Measurements from ENCODE around the gene GMPS. TPM values are rescaled to one million over a fixed set of nuclear protein-coding genes. Genes with fewer than 3 reads are reported as not detected.

GMPS gene
- total and polyA plus RNA-seq, 2 of the 8 experiments (the other 6 are each of a cell fraction or from before 2014, with no cell fraction given) = 57.7 to 175 TPM

GRCh38 chr3:155963570-155963969, 93.1 kb downstream of the GMPS start:
- H3K14ac ChIP-seq (ENCODE audit: insufficient read length) = no peak overlapping the region
- no peaks in the 10 kb centered on the region; the same call in 1 of the 2 replicates for H3K23me2 ChIP-seq (ENCODE audit: low read depth, low read length)
- no peak overlapping the region for H3K56ac ChIP-seq (replicated peaks; ENCODE audit: insufficient read length, low read depth, low read length)
- H3K79me1 ChIP-seq (ENCODE audit: low read depth, low read length) = no peaks in the 10 kb centered on the region
- H3K23ac ChIP-seq (ENCODE audit: insufficient read length) = no peak overlapping the region
- H4K91ac ChIP-seq (replicated peaks; ENCODE audit: insufficient read length, low read length) = no peak overlapping the region
- H3K9ac ChIP-seq (replicated peaks in 1 of 4; ENCODE audit: extremely low read depth in 1 of 4, low read depth in 3 of 4, low read length in 3 of 4) = no peak overlapping the region
- no peak overlapping the region for H2BK12ac ChIP-seq (ENCODE audit: low read depth, low read length)
- no peaks in the 10 kb centered on the region; a peak in 1 of 4 replicates for H3K9me3 ChIP-seq (ENCODE audit: insufficient read depth in 2 of 2, low read depth in 1 of 2, low read length in 1 of 2)
- 79% methylated on average over 2 of the region's 2 CpGs; no CpG with 5 or more reads in 1 of the 2 experiments for WGBS, 2 experiments (ENCODE audit: extremely low coverage in 1 of 2, insufficient coverage in 1 of 2, insufficient read length in 1 of 2, insufficient replicate concordance in 2 of 2, low coverage in 1 of 2, low lambda C conversion rate in 2 of 2, missing lambda C conversion rate in 1 of 2)
- DNase-seq (ENCODE audit: low read depth in 1 of 2, low spot score in 2 of 2) = no peak
- no peak overlapping the region for H2BK15ac ChIP-seq (ENCODE audit: low read length)
- no peak overlapping the region for H2AK5ac ChIP-seq (ENCODE audit: low read depth, low read length)
- CTCF ChIA-PET (ENCODE audit: partially characterized antibody) = interaction anchor here (0.9 to 1.8 kb wide), 3 partner anchors 16 to 158 kb away, joined by 3 to 5 read pairs (median 4); partner anchors contain the start of gene C3orf33
- no peaks in the 10 kb centered on the region for H3K4me1 ChIP-seq (replicated peaks in 1 of 4; ENCODE audit: control insufficient read depth in 3 of 4, insufficient read depth in 4 of 4, low read length in 3 of 4)
- H3K36me3 ChIP-seq (ENCODE audit: control insufficient read depth in 2 of 4, insufficient read depth in 4 of 4, low read length in 3 of 4) = no peaks in the 10 kb centered on the region
- no peak overlapping the region for H2BK120ac ChIP-seq (replicated peaks; ENCODE audit: low read depth, low read length)
- no peak overlapping the region for H3K27ac ChIP-seq (ENCODE audit: low read depth, low read length)
- no peak overlapping the region for H2BK5ac ChIP-seq (ENCODE audit: low read depth, low read length)
- H3K27me3 ChIP-seq (replicated peaks in 1 of 4; ENCODE audit: control insufficient read depth in 3 of 4, extremely low read depth in 1 of 4, insufficient read depth in 3 of 4, low read length in 3 of 4) = no peaks in the 10 kb centered on the region
- no peaks in the 10 kb centered on the region for H4K20me1 ChIP-seq (replicated peaks in 1 of 2; ENCODE audit: control insufficient read depth in 1 of 2, insufficient read depth in 2 of 2, low read length in 2 of 2)
- no peak overlapping the region for H3K4me2 ChIP-seq (ENCODE audit: insufficient read depth in 1 of 2, low read depth in 2 of 2, low read length in 2 of 2)
- FAIRE-seq = no peak
- H3K4ac ChIP-seq (replicated peaks; ENCODE audit: insufficient read length, low read depth, low read length) = no peak overlapping the region
- POLR2A ChIA-PET (ENCODE audit: partially characterized antibody) = interaction anchor here (1.2 kb wide), 1 partner anchor 10 kb away, joined by 4 read pairs; no protein-coding TSS in a partner anchor
- no peak overlapping the region for H2AFZ ChIP-seq (ENCODE audit: low read length)
- no peak overlapping the region for H2BK20ac ChIP-seq (ENCODE audit: low read length)
- H4K8ac ChIP-seq (ENCODE audit: extremely low read depth, insufficient read depth, low read length) = no peak overlapping the region
- no peaks in the 10 kb centered on the region for H3K79me2 ChIP-seq (ENCODE audit: control insufficient read depth in 1 of 2, insufficient read depth in 2 of 2, low read length in 2 of 2)
- H3K4me3 ChIP-seq (ENCODE audit: extremely low read depth in 1 of 4, insufficient read depth in 2 of 4, low read depth in 3 of 4, low read length in 4 of 4) = no peak overlapping the region
- no peak overlapping the region for H3K18ac ChIP-seq (ENCODE audit: extremely low read depth, low read length)
- H4K5ac ChIP-seq (ENCODE audit: insufficient read length, low read depth, low read length) = no peak overlapping the region
- TF ChIP-seq BRCA1 (IDR thresholded peaks at IDR 0.05; ENCODE audit: low read depth, low read length) (no peak), TEAD4 (IDR thresholded peaks at IDR 0.05; ENCODE audit: low read depth, low read length) (no peak), USF2 (IDR thresholded peaks at IDR 0.05; ENCODE audit: low read length) (no peak), GABPA (IDR thresholded peaks at IDR 0.05; ENCODE audit: borderline replicate concordance, insufficient read depth, low read length) (no peak), RNF2 (IDR thresholded peaks at IDR 0.05; ENCODE audit: borderline replicate concordance, low read depth, low read length, missing control alignments, poor library complexity, severe bottlenecking) (no peak), NRF1 (IDR thresholded peaks at IDR 0.05; ENCODE audit: low read depth, low read length) (no peak), SRF (IDR thresholded peaks at IDR 0.05; ENCODE audit: low read depth, low read length) (no peak), ASH2L (IDR thresholded peaks at IDR 0.05; ENCODE audit: low read length) (no peak), TAF1 (IDR thresholded peaks at IDR 0.05; ENCODE audit: low read depth, low read length) (no peak), CTCF (IDR thresholded peaks at IDR 0.05; ENCODE audit: control extremely low read depth in 1 of 3, insufficient read depth in 1 of 3, low read depth in 1 of 3, low read length in 3 of 3) (no peak), YY1 (IDR thresholded peaks at IDR 0.05; ENCODE audit: low read depth, low read length) (no peak)

Data from H1 (cell line).